ENCODE data around the gene PITX2. TPM values are rescaled to one million over a fixed set of nuclear protein-coding genes. Genes with fewer than 3 reads are reported as not detected.

PITX2 gene
- 4.8 and 4.9 TPM in 2 replicates for total RNA-seq (2014; rRNA removed; shearing (Covaris generic))

DNA sequence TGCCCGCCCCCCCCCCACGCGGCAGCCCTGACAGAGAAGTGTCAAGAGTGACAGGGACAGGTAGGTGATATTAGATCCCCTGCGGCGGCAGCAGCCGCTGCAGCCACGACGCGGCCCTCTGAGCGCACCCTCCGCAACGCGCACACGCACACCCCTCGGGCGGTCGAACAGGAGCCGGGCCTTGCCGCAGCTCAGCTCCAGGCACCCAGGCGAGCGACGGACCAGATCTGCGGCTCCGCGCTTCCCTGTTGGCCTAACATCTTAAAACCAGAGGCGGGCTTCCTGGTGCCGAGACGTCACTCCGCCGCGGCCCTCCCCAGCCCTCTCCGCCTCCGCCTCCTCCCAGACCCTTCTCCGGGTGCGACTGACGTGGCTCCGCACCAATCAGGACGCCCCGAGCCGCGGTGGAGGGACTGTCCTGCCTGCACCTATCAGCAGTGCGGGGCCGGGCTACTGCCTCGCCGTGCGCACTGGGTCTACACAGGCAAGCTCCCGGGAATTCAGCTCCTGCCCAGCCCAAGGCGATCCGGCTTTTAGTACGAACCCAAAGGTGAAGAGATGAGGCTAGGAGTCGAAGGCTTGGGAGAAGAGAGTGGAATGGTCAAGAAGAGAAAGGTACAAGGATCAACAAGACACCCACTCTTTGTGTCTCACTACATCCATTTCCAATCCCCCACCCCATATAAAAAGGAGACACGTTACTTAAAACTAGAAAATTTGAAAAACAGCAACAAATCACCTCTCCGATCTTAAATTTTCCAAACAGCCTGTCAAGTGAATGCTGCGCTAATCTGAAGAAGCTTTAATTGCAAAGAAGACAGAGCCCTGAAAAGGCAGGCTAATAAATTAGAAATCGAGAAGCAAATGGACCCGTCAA, at the start of gene PITX2:
Gene PITX2, minus strand, starts transcription at position 237 of the 877 bp plus-strand sequence. CDS start 617 bp downstream, outside the sequence.

Other genes starting within 250 kb of the PITX2 start
- gene ENPEP, start 146.9 kb downstream of the PITX2 start, total RNA-seq (2014; rRNA removed; shearing (Covaris generic)) = 0.24 and 0.68 TPM in 2 replicates